ENCODE data around the gene RBM24. TPM values are rescaled to one million over a fixed set of nuclear protein-coding genes. Genes with fewer than 3 reads are reported as not detected.

Gene RBM24
- total and polyA plus RNA-seq, 2 donors from 2014 or later, result 0.47 to 1.5 TPM

DNA sequence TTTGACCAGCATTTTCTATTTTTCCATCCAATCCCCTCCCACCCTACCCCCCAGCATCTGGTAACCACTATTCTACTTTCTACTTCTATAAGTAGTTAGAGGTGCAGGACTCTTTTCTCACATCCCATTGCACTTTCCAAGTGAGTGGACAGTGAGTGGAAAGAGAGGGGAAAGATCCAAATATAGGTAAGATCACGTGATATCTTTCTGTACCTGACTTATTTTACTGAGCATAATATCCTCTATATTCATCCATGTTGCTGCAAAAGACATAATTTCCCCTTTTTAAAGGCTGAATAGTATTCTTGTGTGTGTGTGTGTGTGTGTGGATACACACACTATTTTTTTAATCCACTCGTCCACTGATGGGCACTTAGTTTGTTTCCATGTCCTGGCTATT, 18.1 kb downstream of the RBM24 start:
- intact Hi-C loops (cut with DNase I), result no loop called here
- Histone ChIP-seq H3K9ac (ENCODE audit: low read length in 3 of 3) (no peak overlapping the region), H3K27me3 (ENCODE audit: control insufficient read depth, insufficient read depth, low read length) (no peaks in the 10 kb centered on the region), H3K4me3 (ENCODE audit: low read length in 3 of 3) (no peak overlapping the region), H3K36me3 (ENCODE audit: control insufficient read depth in 2 of 3, insufficient read depth in 3 of 3, low read length in 3 of 3) (no peaks in the 10 kb centered on the region), H3K4me1 (ENCODE audit: control insufficient read depth in 2 of 3, insufficient read depth in 2 of 3, low read depth in 1 of 3, low read length in 3 of 3) (no peaks in the 10 kb centered on the region), H3K27ac (ENCODE audit: low read depth in 2 of 2, low read length in 2 of 2) (no peak overlapping the region), H3K9me3 (ENCODE audit: control insufficient read depth in 2 of 3, insufficient read depth in 1 of 3, low read length in 3 of 3) (no peaks in the 10 kb centered on the region)
- DNase-seq, result no peak
- TF ChIP-seq CTCF (IDR thresholded peaks at IDR 0.05; ENCODE audit: borderline replicate concordance, extremely low read depth, insufficient read depth), result no peak
- FAIRE-seq, result no peak

DNA sequence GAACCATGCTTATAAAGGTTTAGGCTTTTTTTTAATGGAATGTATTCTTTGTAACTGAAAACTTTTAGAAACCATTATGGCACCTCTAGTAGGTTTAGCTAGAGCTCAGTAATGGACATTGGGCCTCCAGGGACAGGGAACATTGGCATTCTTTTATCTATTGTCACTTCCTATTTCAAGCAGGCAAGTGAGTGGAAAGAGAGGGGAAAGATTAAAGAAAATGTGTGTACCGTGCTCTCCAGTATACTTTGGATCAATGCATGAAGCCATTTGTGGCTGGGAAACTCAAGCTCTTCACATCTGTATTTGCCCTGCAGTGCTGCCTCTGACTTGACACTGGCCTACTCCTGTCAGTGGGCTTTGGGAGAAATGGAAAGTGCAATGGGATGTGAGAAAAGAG, 18.6 kb downstream of the RBM24 start:
- intact Hi-C loops (cut with DNase I), result no loop called here
- DNase-seq (no peak), FAIRE-seq (no peak)
- TF ChIP-seq CTCF (IDR thresholded peaks at IDR 0.05; ENCODE audit: borderline replicate concordance, extremely low read depth, insufficient read depth), result no peak
- Histone ChIP-seq H3K4me1 (ENCODE audit: control insufficient read depth in 2 of 3, insufficient read depth in 2 of 3, low read depth in 1 of 3, low read length in 3 of 3) (no peaks in the 10 kb centered on the region), H3K9ac (ENCODE audit: low read length in 3 of 3) (no peak overlapping the region), H3K4me3 (ENCODE audit: low read length in 3 of 3) (no peak overlapping the region), H3K27ac (ENCODE audit: low read depth in 2 of 2, low read length in 2 of 2) (no peak overlapping the region), H3K36me3 (ENCODE audit: control insufficient read depth in 2 of 3, insufficient read depth in 3 of 3, low read length in 3 of 3) (no peaks in the 10 kb centered on the region), H3K27me3 (ENCODE audit: control insufficient read depth, insufficient read depth, low read length) (no peaks in the 10 kb centered on the region), H3K9me3 (ENCODE audit: control insufficient read depth in 2 of 3, insufficient read depth in 1 of 3, low read length in 3 of 3) (no peaks in the 10 kb centered on the region)

- no peaks in the 10 kb centered on the region for H3K4me1 ChIP-seq (ENCODE audit: control insufficient read depth in 2 of 3, insufficient read depth in 2 of 3, low read depth in 1 of 3, low read length in 3 of 3)
- TF ChIP-seq CTCF (IDR thresholded peaks at IDR 0.05; ENCODE audit: borderline replicate concordance, extremely low read depth, insufficient read depth), result no peak
- no peak overlapping the region for H3K4me3 ChIP-seq (ENCODE audit: low read length in 3 of 3)
- no peaks in the 10 kb centered on the region for H3K27me3 ChIP-seq (ENCODE audit: control insufficient read depth, insufficient read depth, low read length)
- H3K9me3 ChIP-seq (ENCODE audit: control insufficient read depth in 2 of 3, insufficient read depth in 1 of 3, low read length in 3 of 3), result no peaks in the 10 kb centered on the region
- no peak overlapping the region for H3K27ac ChIP-seq (ENCODE audit: low read depth in 2 of 2, low read length in 2 of 2)
- FAIRE-seq (no peak), DNase-seq (no peak)
- intact Hi-C loops (cut with DNase I), result no loop called here
- no peak overlapping the region for H3K9ac ChIP-seq (ENCODE audit: low read length in 3 of 3)
- no peaks in the 10 kb centered on the region for H3K36me3 ChIP-seq (ENCODE audit: control insufficient read depth in 2 of 3, insufficient read depth in 3 of 3, low read length in 3 of 3)
Observed at GRCh38 chr6:17300637-17301036, 19.5 kb downstream of the RBM24 start.

DNA sequence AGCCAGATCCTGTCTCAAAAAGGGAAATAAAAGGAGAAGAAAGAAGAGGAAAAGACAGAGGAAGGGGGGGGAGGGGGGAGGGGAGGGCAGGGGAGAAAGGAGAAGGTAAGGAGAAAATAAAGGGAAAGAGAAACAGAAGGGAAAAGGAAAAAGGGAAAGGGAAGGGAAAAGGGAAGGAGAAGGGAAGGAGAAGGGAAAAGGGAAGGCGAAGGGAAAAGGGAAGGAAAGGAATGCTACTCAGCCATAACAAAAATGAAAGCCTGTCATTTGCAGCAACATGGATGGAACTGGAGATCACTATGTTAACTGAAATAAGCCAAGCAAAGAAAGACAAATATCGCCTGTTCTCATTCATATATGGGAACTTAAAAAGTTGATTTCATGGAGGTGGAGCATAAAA, 22.3 kb downstream of the RBM24 start:
- Histone ChIP-seq H3K27ac (ENCODE audit: low read depth in 2 of 2, low read length in 2 of 2) (no peak overlapping the region), H3K9me3 (ENCODE audit: control insufficient read depth in 2 of 3, insufficient read depth in 1 of 3, low read length in 3 of 3) (no peaks in the 10 kb centered on the region), H3K4me3 (ENCODE audit: low read length in 3 of 3) (no peak overlapping the region), H3K36me3 (ENCODE audit: control insufficient read depth in 2 of 3, insufficient read depth in 3 of 3, low read length in 3 of 3) (no peaks in the 10 kb centered on the region), H3K4me1 (ENCODE audit: control insufficient read depth in 2 of 3, insufficient read depth in 2 of 3, low read depth in 1 of 3, low read length in 3 of 3) (no peaks in the 10 kb centered on the region), H3K9ac (ENCODE audit: low read length in 3 of 3) (no peak overlapping the region), H3K27me3 (ENCODE audit: control insufficient read depth, insufficient read depth, low read length) (no peaks in the 10 kb centered on the region)
- DNase-seq, result no peak
- intact Hi-C loops (cut with DNase I), result no loop called here
- FAIRE-seq, result no peak
- TF ChIP-seq CTCF (IDR thresholded peaks at IDR 0.05; ENCODE audit: borderline replicate concordance, extremely low read depth, insufficient read depth), result no peak
